ENCODE measurements around the gene CLSTN1.

DNA sequence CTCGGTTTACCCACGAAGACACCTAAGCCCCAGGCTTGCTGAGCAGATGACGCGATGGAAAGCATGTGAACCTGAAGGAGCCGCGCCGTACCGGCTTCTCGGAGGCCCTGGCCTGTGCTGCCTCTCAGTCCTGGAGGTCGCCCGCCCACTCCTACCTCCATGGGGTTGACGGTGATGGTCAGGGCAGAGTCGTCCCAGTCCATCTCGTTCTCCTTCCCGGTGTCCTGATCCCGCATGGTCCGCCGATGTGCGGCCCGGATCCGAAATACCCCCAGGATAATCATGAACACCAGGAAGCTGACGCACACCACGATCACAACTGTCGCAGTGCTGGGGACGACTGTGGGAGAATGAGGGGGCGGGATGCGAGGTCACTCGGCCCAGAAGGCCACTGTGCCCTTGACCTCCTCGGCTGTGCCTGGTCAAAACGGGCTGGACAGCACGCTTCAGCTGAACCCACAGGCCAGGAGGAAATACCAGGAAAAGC, 92.7 kb downstream of the CLSTN1 start:
- TF ChIP-seq EZH2 (IDR thresholded peaks at IDR 0.05; ENCODE audit: borderline replicate concordance, low read length) = no peak
- TF ChIP-seq, protein P1, sequence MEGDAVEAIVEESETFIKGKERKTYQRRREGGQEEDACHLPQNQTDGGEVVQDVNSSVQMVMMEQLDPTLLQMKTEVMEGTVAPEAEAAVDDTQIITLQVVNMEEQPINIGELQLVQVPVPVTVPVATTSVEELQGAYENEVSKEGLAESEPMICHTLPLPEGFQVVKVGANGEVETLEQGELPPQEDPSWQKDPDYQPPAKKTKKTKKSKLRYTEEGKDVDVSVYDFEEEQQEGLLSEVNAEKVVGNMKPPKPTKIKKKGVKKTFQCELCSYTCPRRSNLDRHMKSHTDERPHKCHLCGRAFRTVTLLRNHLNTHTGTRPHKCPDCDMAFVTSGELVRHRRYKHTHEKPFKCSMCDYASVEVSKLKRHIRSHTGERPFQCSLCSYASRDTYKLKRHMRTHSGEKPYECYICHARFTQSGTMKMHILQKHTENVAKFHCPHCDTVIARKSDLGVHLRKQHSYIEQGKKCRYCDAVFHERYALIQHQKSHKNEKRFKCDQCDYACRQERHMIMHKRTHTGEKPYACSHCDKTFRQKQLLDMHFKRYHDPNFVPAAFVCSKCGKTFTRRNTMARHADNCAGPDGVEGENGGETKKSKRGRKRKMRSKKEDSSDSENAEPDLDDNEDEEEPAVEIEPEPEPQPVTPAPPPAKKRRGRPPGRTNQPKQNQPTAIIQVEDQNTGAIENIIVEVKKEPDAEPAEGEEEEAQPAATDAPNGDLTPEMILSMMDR (IDR thresholded peaks at IDR 0.05; ENCODE audit: low read length) = no peak

Measured in OCI-LY1 (cell line).